MM.1S (cell line): ENCODE data around the gene VEZT.

Source experiments
- CTCF ChIP-seq: fragments of 300-600 bp; sonication (generic); IDR thresholded peaks from 2 replicates; pipeline ENCODE4 v1.5.1; 2016; ENCODE audit warnings: antibody characterized with exemption, low read length, mixed read lengths
- EZH2 ChIP-seq: fragments of 300-600 bp; sonication (generic); optimal IDR thresholded peaks from 2 replicates; pipeline ENCODE3; 2017; ENCODE audit warnings: low read depth, mild to moderate bottlenecking, antibody characterized with exemption, low read length, mixed read lengths
- EZH2phosphoT487 ChIP-seq: fragments of 300-600 bp; sonication (generic); IDR thresholded peaks from 2 replicates; pipeline ENCODE4 v1.6.1; 2018; ENCODE audit warnings: antibody characterized with exemption, low read length

GRCh38 chr12:95198914-95199313, 18.7 kb upstream of the VEZT start:
- TF ChIP-seq EZH2 (no peak), CTCF (no peak), EZH2phosphoT487 (no peak)
